Measurements from ENCODE around the gene OLFML2A. TPM values are rescaled to one million over a fixed set of nuclear protein-coding genes. Genes with fewer than 3 reads are reported as not detected.
"Not testable (repeated sequence)": the region's sequence is repeated elsewhere in the genome, so short reads cannot be mapped to it uniquely, and the experiment has no call there.

OLFML2A gene
- total RNA-seq, 1 donor from 2014 or later, result not detected

- no peaks in the 10 kb centered on the region for H3K9me3 Mint-ChIP-seq
- intact Hi-C loops (cut with micrococcal nuclease), result no loop called here
- H3K4me3 Mint-ChIP-seq, result no peak overlapping the region
These were observed 9.9 kb upstream of the OLFML2A start for GRCh38 chr9:124766815-124767554.

DNA sequence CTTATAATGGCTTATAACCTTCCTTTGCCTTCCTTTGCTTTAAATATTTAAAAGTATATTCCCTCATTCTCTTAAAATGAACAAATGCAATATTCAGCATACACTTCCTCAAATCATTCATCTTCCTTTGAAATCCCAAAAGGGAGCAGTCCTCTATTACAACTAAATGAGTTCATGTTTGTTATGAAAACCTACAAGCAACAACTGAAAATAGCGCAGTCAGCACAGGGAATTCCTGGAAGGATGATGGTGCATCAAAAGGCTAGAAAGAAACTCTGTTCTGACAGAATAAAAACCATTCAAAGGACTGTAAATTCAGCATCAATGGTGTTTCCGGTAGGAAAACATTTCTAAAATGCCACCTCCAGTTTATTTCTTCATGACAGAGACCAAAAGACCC, 9.1 kb upstream of the OLFML2A start:
- Mint-ChIP-seq H3K36me3 (ENCODE audit: low read depth) (peaks cover 2% of the 10 kb centered on the region), H3K9me3 (no peaks in the 10 kb centered on the region), H3K27me3 (peaks cover 73% of the 10 kb centered on the region), H3K4me1 (peaks cover 30% of the 10 kb centered on the region), H3K4me3 (no peak overlapping the region), H3K27ac (no peak overlapping the region)
- no peak for DNase-seq
- intact Hi-C loops (cut with micrococcal nuclease), result no loop called here

More at GRCh38 chr9:124766815-124767554, 9.9 kb upstream of the OLFML2A start:
- Mint-ChIP-seq H3K4me1 (peaks cover 22% of the 10 kb centered on the region), H3K36me3 (ENCODE audit: low read depth) (peaks cover 2% of the 10 kb centered on the region), H3K27ac (no peak overlapping the region), H3K27me3 (peaks cover 75% of the 10 kb centered on the region)
- DNase-seq, result no peak

DNA sequence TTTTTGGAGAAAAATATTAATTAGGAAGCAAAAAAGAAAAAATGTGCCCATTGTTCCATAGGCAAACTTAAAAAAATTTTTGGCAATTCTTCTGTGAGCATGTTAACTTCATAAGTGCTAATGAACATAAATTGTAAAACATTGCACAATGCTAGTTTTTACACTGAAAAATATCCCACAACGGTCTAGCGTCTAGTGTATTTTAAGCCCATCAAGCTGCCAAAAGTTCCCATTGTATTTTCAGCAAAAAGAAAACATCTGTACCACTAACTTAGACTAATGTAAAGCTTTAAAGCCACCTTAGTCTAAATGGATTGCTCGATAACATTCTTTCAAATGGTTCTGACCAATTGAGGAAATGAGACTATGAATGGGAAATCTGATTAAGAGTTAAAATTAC, 8.6 kb upstream of the OLFML2A start:
- no peak for DNase-seq
- Mint-ChIP-seq H3K27me3 (peaks cover 68% of the 10 kb centered on the region), H3K4me3 (no peak overlapping the region), H3K36me3 (ENCODE audit: low read depth) (peaks cover 2% of the 10 kb centered on the region), H3K9me3 (no peaks in the 10 kb centered on the region), H3K27ac (no peak overlapping the region), H3K4me1 (peaks cover 30% of the 10 kb centered on the region)
- intact Hi-C loops (cut with micrococcal nuclease), result no loop called here

DNA sequence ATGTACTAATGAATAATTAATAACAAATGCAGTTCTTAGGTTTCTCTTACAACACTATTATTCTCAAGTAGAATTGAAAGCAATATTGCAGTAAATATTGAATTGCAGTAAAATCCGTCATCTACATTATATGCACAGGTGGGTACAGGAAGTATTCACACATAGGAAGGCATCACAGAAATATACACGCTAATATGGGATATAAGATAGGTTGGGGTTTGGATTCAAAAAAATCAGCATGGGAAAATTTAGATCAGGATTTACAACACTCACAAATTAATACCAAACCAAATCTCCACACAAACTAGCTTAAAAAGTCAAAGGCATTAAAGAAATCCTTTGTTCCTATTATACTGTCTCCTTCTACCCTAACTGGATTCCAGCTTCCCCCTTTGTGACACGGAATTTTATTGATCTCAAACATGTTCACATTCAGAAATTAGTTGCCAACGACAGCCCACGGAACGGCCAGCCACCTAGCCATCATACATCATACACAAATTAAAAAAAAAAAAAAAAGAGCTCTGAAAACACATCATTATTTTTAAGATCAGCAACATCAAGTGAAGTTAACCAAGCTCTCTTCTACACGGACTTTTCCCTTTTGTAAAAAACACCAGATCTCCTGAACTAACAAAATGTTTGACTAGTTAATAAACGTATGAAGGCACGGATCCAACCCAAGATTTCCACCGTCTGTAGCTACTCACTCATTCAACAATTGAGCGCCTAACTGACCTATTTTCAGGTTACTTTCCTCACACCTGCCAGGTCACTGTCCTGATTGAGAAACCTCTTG, 8.0 kb upstream of the OLFML2A start:
- H3K4me3 Mint-ChIP-seq, result peak overlapping the region; percentile 91
- H3K27me3 Mint-ChIP-seq, result peaks cover 64% of the 10 kb centered on the region
- H3K9me3 Mint-ChIP-seq, result no peaks in the 10 kb centered on the region
- peaks cover 35% of the 10 kb centered on the region for H3K4me1 Mint-ChIP-seq
- intact Hi-C loops (cut with micrococcal nuclease), result no loop called here
- H3K36me3 Mint-ChIP-seq (ENCODE audit: low read depth), result peaks cover 2% of the 10 kb centered on the region
- no peak for DNase-seq
- H3K27ac Mint-ChIP-seq, result no peak overlapping the region

- peaks cover 42% of the 10 kb centered on the region for H3K4me1 Mint-ChIP-seq
- H3K9me3 Mint-ChIP-seq, result no peaks in the 10 kb centered on the region
- DNase-seq, result peak; percentile 74
- peaks cover 62% of the 10 kb centered on the region for H3K27me3 Mint-ChIP-seq
- peak overlapping the region; percentile 66 for H3K27ac Mint-ChIP-seq
- H3K36me3 Mint-ChIP-seq (ENCODE audit: low read depth), result peaks cover 2% of the 10 kb centered on the region
- intact Hi-C loops (cut with micrococcal nuclease), result loop anchor here (2.0 to 5.0 kb wide), 3 partner anchors 171 to 473 kb away; partner anchors contain the start of genes GOLGA1, HSPA5 and SCAI
- peak overlapping the region; percentile 91 for H3K4me3 Mint-ChIP-seq
These were observed 7.2 kb upstream of the OLFML2A start for GRCh38 chr9:124769549-124770358.

- intact Hi-C loops (cut with micrococcal nuclease), result loop anchor here (2.0 to 5.0 kb wide), 3 partner anchors 170 to 472 kb away; partner anchors contain the start of genes GOLGA1, HSPA5 and SCAI
- Mint-ChIP-seq H3K27me3 (peaks cover 60% of the 10 kb centered on the region), H3K4me1 (peaks cover 42% of the 10 kb centered on the region), H3K4me3 (peak overlapping the region; percentile 91), H3K9me3 (no peaks in the 10 kb centered on the region), H3K27ac (peak overlapping the region; percentile 66), H3K36me3 (ENCODE audit: low read depth) (peaks cover 2% of the 10 kb centered on the region)
- peak; percentile 71 for DNase-seq
These were observed 6.4 kb upstream of the OLFML2A start for GRCh38 chr9:124770359-124771020.

DNA sequence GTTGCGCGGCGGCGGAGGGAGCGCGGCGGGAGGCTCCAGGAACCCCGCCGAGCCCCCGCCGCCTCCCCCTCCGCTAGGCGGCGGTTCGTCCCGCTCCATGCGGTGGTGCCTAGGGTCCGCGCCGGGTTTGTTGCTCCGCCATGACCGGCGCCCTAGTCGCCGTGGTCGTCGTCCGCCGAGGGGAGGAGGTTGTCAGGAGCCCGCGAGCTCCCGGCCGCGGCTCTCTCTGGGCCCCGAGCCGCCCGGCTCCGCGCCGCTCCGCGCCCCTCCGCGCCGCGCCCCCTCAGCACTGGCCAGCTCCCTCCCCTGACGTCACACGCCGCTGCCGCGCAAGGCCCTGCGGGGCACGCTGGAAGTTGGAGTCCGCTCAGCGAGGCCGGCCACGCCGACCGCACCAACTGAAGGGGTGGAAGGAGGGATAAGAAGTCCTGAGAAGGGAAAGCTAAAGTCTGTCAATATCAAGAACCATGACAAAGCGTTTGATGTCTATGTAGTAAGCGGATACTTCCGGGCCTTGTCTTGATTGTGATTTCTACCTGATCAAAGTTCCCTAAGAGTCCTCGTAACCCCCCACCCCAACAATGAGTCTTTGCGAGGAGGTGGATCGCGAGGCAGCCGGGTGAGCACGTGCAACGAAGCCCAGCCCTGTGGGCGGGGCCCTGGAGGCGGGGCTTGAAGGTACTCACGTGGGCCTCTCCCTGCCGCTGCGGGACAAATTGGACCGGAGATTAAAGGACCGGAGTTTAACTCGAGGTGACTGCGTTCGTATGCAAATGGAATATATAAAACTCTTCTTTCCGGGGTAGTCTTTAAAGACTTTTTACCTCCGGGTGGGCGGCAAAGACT, 5.7 kb upstream of the OLFML2A start, which contains the start of gene NR6A1:
Gene NR6A1, minus strand, starts transcription at position 291 of the 846 bp plus-strand sequence.
- peak; percentile 99 for DNase-seq
- peak within 1 kb of the TSS; percentile 91 for H3K4me3 Mint-ChIP-seq
- H3K9me3 Mint-ChIP-seq, result no peaks in the 10 kb centered on the region
- intact Hi-C loops (cut with micrococcal nuclease), result loop anchor here (2.0 to 5.0 kb wide), 3 partner anchors 170 to 471 kb away; partner anchors contain the start of genes GOLGA1, HSPA5 and SCAI
- peaks cover 2% of the 10 kb centered on the region for H3K36me3 Mint-ChIP-seq (ENCODE audit: low read depth)
- peaks cover 44% of the 10 kb centered on the region for H3K4me1 Mint-ChIP-seq
- H3K27ac Mint-ChIP-seq, result peak within 1 kb of the TSS; percentile 94
- H3K27me3 Mint-ChIP-seq, result peaks cover 63% of the 10 kb centered on the region

DNA sequence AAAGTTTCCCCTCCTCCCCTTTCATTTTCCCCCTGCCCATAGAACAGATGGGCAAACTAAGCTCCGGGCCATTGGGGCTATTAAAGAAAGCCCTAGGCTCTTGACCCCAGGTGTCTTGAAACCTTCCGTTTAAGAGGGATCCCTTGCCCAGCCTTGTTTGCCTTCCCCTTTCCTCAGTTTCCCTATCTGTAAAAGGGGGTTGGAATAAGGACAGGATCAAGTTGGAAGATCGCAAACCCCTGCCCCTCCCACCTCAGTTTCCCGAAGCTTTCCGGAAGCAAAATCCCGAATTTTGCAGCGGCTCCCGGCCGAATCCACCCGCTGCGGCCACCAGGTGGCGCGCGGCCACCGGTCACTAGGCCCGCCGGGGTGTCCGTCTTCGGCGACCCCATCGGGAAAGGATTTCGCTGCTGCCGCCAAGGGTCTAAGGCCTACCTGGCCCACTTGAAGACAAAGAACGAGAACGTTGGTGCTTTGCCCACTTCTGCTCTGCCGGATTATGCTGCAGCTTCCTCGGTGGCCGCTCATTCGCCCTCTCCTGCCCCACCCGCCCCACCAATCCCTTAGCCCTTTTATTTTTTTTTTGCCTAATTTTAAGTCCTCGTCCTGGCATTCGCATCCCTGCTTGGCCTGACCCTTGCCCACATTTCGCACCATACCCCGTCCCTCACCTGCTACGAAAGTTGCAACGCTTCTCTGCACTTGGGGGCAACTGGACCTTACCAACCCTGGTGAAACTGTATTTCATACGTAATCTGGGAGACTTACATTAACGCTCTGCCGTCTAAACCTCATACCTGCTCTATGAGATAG, 4.9 kb upstream of the OLFML2A start:
- Mint-ChIP-seq H3K9me3 (no peaks in the 10 kb centered on the region), H3K4me1 (peaks cover 49% of the 10 kb centered on the region), H3K4me3 (peak overlapping the region; percentile 91), H3K36me3 (ENCODE audit: low read depth) (peaks cover 2% of the 10 kb centered on the region), H3K27ac (peak overlapping the region; percentile 94), H3K27me3 (peaks cover 60% of the 10 kb centered on the region)
- intact Hi-C loops (cut with micrococcal nuclease), result loop anchor here (2.0 to 5.0 kb wide), 3 partner anchors 169 to 470 kb away; partner anchors contain the start of genes GOLGA1, HSPA5 and SCAI
- DNase-seq, result peak; percentile 84

DNA sequence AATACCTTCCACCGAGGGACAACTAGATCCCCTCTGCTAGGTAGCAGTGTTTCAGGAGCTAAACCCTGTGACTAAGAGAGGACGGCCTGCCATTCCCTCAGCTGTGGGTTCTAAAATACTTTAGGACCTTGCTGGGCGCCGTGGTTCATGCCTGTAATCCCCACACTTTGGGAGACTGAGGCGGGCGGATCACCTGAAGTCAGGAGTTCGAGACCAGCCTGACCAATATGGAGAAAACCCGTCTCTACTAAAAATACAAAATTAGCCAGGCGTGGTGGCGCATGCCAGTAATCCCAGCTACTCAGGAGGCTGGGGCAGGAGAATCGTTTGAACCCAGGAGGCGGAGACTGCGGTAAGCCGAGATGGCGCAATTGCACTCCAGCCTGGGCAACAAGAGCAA, 4.1 kb upstream of the OLFML2A start:
- H3K27me3 Mint-ChIP-seq, result peaks cover 55% of the 10 kb centered on the region
- not testable (repeated sequence) for H3K36me3 Mint-ChIP-seq (ENCODE audit: low read depth); DNase-seq; H3K9me3 Mint-ChIP-seq
- H3K4me3 Mint-ChIP-seq, result peak overlapping the region; percentile 91
- peaks cover 48% of the 10 kb centered on the region for H3K4me1 Mint-ChIP-seq
- peak overlapping the region; percentile 25 for H3K27ac Mint-ChIP-seq
- intact Hi-C loops (cut with micrococcal nuclease), result loop anchor here (5.0 kb wide), 1 partner anchor 469 kb away; the partner anchor contains the start of gene HSPA5

DNA sequence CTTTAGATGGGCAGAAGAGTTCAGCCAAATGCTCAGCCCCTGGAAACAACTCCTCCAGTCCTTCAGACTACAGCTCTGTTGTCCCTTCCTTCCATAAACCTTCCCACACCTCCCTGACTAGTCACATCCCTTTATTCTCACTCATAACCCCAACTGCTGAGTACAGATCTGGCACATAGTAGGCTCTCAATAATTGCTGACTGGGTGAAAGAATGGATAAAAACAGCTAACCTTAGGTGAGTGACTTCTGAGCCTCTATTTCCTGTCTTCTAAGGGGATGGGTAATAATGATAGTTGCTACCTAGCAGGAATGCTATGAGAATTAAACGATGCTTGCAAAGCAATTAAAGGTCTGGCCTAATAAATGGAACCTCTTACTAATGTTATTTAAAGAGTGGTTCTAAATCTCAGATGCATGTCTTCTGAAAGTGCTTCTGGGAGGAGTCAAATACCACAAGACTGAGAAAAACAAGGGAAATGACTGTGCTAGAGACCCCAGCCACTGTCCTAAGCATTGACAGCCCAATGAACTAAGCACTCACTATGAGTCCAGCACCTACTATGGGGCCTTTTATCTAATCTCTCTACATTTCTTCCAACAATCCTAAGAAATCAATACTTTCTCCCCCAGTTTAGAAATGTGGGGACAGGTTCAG, 3.3 kb upstream of the OLFML2A start:
- H3K9me3 Mint-ChIP-seq, result no peaks in the 10 kb centered on the region
- H3K4me3 Mint-ChIP-seq, result no peak overlapping the region
- peaks cover 48% of the 10 kb centered on the region for H3K4me1 Mint-ChIP-seq
- peaks cover 2% of the 10 kb centered on the region for H3K36me3 Mint-ChIP-seq (ENCODE audit: low read depth)
- peaks cover 50% of the 10 kb centered on the region for H3K27me3 Mint-ChIP-seq
- no peak for DNase-seq
- intact Hi-C loops (cut with micrococcal nuclease), result loop anchor here (1.0 to 5.0 kb wide), 4 partner anchors 80 to 601 kb away; partner anchors contain the start of genes HSPA5 and WDR38
- no peak overlapping the region for H3K27ac Mint-ChIP-seq
